ENCODE results near the gene IMPG2.

IMPG2 gene

GRCh38 chr3:101253396-101253795 lies 67.0 kb downstream of the IMPG2 start:
- H3K4me3 ChIP-seq (ENCODE audit: low read depth, low read length) = no peak overlapping the region
- TF ChIP-seq CTCF (IDR thresholded peaks at IDR 0.05; ENCODE audit: low read depth, low read length) = no peak
- H3K9me3 ChIP-seq (ENCODE audit: severe bottlenecking) = no peaks in the 10 kb centered on the region
- no peak for DNase-seq
- no peaks in the 10 kb centered on the region for H3K27me3 ChIP-seq (ENCODE audit: insufficient read depth, low read depth, severe bottlenecking)
- H3K36me3 ChIP-seq = peaks cover 89% of the 10 kb centered on the region
- H3K27ac ChIP-seq = peak overlapping the region; percentile 80

- H3K36me3 ChIP-seq = peaks cover 91% of the 10 kb centered on the region
- H3K9me3 ChIP-seq (ENCODE audit: severe bottlenecking) = no peaks in the 10 kb centered on the region
- H3K27ac ChIP-seq = peak overlapping the region; percentile 80
- H3K4me3 ChIP-seq (ENCODE audit: low read depth, low read length) = no peak overlapping the region
- no peak for DNase-seq
- TF ChIP-seq CTCF (IDR thresholded peaks at IDR 0.05; ENCODE audit: low read depth, low read length) = no peak
- no peaks in the 10 kb centered on the region for H3K27me3 ChIP-seq (ENCODE audit: insufficient read depth, low read depth, severe bottlenecking)
Measured at GRCh38 chr3:101252945-101253344, 67.4 kb downstream of the IMPG2 start.

- Histone ChIP-seq H3K27ac (no peak overlapping the region), H3K27me3 (ENCODE audit: insufficient read depth, low read depth, severe bottlenecking) (no peaks in the 10 kb centered on the region), H3K36me3 (peaks cover 91% of the 10 kb centered on the region), H3K4me3 (ENCODE audit: low read depth, low read length) (no peak overlapping the region), H3K9me3 (ENCODE audit: severe bottlenecking) (no peaks in the 10 kb centered on the region)
- no peak for TF ChIP-seq CTCF (IDR thresholded peaks at IDR 0.05; ENCODE audit: low read depth, low read length)
- DNase-seq = no peak
Measured at GRCh38 chr3:101252307-101252706, 68.1 kb downstream of the IMPG2 start.

- Histone ChIP-seq H3K4me3 (ENCODE audit: low read depth, low read length) (no peak overlapping the region), H3K27me3 (ENCODE audit: insufficient read depth, low read depth, severe bottlenecking) (no peaks in the 10 kb centered on the region), H3K36me3 (peaks cover 91% of the 10 kb centered on the region), H3K27ac (no peak overlapping the region), H3K9me3 (ENCODE audit: severe bottlenecking) (no peaks in the 10 kb centered on the region)
- no peak for TF ChIP-seq CTCF (IDR thresholded peaks at IDR 0.05; ENCODE audit: low read depth, low read length)
- no peak for DNase-seq
Measured at GRCh38 chr3:101251441-101251840, 68.9 kb downstream of the IMPG2 start.

- no peak for DNase-seq
Measured at GRCh38 chr3:101249522-101249921, 70.9 kb downstream of the IMPG2 start.

More at GRCh38 chr3:101249522-101249921, 70.9 kb downstream of the IMPG2 start:
- no peaks in the 10 kb centered on the region for H3K9me3 ChIP-seq (ENCODE audit: severe bottlenecking)
- H3K4me3 ChIP-seq (ENCODE audit: low read depth, low read length) = no peak overlapping the region
- TF ChIP-seq CTCF (IDR thresholded peaks at IDR 0.05; ENCODE audit: low read depth, low read length) = no peak
- H3K27me3 ChIP-seq (ENCODE audit: insufficient read depth, low read depth, severe bottlenecking) = no peaks in the 10 kb centered on the region
- peaks cover 100% of the 10 kb centered on the region for H3K36me3 ChIP-seq
- H3K27ac ChIP-seq = no peak overlapping the region
